GM12873 (cell line): Measurements from ENCODE around the gene TLR9.

Source experiments
- CTCF ChIP-seq: IDR thresholded peaks from 2 replicates; pipeline ENCODE4 v1.5.1; 2012; ENCODE audit warnings: low read depth, mild to moderate bottlenecking, moderate library complexity, low read length, control low read depth; ENCODE audit not compliant: insufficient read depth; ENCODE audit errors: missing control alignments

Gene TLR9

DNA sequence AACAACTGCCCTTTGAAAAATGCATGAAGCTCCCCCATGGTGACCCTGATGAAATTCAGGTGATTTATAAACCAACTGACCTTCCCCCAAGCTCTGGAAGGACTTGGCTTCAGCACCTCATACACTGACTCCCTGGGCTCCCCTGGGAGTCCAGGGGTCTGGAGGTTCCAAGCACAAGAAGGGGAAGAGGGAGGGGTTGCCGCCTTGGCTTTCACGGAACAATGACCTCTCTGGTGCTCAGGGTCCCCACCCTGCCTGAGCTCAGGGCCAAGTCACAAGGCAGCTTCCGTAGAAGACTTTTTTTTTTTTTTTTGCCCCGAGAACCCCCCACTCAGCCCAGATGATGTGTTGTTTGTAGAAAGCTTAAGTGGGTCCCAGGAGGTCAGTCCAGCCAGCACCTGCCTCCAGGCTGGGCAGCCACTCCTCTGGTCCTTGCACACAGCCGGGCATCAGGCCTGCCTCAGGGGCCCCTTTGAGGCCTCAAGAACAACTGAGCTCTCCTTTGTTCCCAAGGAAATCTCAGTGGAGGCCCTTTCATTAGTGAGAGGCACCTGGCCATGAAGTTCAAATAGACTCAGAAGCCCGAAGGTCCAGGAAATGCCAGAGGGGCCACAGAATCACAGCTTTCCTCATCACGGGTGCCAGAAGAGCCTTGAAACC is 41.5 kb downstream of the TLR9 start:
- no peak for TF ChIP-seq CTCF

DNA sequence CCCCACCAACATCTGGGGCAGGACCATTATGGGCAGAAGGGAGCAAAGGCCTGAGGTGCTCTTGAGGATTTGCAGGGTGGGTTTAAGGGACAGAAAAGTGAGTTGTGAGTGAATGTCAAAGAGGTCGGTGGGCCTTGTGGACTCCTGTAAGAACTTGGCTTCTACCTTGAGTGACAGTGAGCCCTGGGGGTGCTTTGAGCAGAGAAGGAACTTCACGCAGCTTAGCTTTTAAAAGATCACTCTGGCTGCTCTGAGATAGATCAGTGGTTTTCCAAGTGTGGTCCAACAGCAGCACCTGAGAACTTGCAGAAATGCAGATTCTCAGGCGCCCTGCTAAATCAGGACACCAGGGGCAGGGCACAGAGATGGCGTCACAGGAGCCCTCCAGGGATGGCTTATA is 42.8 kb downstream of the TLR9 start:
- no peak for TF ChIP-seq CTCF

GRCh38 chr3:52182196-52182595 is 43.2 kb downstream of the TLR9 start:
- TF ChIP-seq CTCF, result no peak

DNA sequence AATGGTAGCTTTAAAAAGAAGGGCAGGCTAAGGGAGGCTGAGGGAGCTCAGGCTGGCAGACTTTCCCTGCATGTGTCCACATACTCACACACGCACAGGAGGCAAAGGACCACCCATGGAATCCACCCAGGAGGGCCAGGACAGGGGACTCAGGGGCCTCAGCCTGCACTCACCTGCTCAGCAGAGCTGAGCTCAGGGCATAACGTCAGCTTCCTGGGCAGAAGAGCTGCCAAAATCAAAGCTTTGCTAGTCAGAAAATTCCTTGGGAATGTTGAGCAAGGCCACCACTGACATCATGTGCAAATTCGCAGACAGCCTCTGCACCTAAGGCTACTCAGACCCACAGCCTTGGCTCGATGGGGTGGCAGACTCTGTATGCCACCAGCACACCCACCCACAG is 43.9 kb downstream of the TLR9 start:
- no peak for TF ChIP-seq CTCF

- TF ChIP-seq CTCF, result no peak
Observed at GRCh38 chr3:52178537-52178936, 46.9 kb downstream of the TLR9 start.

DNA sequence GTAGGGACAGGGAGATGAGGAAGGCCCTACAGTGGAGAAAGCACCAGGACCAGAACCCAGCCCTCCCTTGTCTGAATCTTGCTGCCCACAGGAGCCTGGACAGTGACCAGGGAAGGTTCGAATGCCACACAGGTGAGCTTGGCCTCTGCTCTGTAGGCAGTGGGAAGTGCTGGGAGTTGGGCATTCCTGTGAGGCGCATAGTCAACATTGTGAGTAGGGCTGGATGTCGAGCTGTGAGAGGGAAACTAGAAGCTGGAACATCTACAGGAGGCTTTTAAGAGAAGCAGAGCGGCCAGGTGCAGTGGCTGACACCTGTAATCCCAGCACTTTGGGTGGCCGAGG is 47.8 kb downstream of the TLR9 start:
- no peak for TF ChIP-seq CTCF

GRCh38 chr3:52176951-52177700 is 48.3 kb downstream of the TLR9 start:
- no peak for TF ChIP-seq CTCF
